SIG-M5 (cell line): Measurements from ENCODE around the gene SNX20.

Experiments used
- DNase-seq: peaks from one replicate; lab custom pipeline; 2025; lab: John Stamatoyannopoulos, UW

SNX20 gene

GRCh38 chr16:50634947-50635346 lies 46.2 kb downstream of the SNX20 start:
- DNase-seq, result no peak

DNA sequence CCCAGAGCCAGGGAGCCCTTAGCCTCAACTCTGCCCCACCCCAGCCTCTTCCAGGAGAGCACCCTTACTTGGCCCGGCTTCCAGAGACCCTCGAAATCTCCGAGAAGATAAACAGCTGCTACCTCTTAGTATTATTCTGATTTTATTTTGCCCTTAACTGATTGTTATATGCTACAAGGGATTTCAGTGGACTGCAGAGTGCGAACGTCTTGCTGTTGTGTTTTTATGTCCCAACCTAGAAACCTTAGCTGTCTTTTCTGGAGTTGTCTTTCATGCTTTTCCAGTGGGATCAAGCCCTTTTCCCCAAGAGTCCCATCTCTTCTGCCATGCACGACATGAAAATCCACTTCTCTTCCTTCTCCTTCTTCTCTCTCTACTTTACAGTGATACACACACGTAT lies 47.0 kb downstream of the SNX20 start:
- no peak for DNase-seq

DNA sequence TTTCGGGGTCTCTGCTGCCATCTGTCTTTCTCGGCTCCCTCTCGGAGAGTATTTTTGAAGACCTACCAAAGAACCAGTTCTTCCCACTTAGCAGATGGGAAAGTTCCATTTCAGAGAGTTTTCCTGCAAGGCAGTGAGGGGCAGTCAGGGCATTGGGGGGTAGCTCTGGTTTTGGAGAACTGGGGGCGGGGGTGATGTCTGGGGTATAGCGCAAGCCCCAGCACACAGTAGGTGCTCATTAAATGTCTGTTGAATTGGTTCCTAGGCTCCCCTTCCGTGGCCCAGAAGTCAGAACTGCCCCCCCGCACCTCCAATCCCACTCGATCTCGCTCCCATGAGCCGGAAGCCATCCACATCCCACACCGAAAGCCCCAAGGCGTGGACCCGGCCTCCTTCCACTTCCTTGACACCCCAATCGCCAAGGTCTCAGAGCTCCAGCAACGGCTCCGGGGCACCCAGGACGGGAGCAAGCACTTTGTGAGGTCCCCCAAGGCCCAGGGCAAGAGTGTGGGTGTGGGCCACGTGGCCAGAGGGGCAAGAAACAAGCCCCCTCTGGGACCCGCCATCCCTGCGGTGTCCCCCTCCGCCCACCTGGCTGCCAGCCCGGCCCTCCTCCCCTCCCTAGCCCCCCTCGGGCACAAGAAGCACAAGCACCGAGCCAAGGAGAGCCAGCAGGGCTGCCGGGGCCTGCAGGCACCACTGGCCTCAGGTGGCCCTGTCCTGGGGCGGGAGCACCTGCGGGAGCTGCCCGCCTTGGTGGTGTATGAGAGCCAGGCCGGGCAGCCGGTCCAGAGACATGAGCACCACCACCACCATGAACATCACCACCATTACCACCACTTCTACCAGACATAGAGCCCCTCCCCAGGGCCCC lies 47.9 kb downstream of the SNX20 start:
- no peak for DNase-seq

DNA sequence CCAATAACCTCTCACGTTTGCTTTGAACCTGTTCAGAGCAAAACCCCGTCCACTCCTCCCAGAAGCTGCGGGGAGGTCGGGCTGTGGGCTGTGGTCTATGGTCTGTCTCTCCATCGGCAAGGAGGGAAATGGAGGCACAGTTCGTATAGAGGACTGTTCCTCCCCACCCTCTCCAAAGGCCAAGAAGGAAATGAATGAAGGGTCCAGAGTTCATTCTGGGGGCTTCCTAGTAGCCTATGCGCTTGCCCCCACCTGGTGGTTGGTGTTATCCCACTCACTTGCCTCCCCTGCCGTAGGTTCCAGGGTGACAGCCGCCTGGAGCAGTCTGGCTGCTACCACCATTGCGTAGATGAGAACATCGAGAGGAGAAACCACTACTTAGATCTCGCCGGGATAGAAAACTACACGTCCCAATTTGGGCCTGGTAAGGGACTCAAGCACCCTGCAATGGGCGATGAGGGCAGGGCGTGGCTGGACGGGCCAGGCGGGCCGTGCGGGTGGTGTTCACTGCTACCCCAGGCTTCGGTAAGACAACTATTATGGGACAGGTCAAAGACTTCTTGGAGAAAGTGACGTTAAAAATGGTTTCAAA lies 49.0 kb downstream of the SNX20 start:
- DNase-seq, result no peak

GRCh38 chr16:50631249-50631984 lies 49.7 kb downstream of the SNX20 start:
- DNase-seq, result no peak

DNA sequence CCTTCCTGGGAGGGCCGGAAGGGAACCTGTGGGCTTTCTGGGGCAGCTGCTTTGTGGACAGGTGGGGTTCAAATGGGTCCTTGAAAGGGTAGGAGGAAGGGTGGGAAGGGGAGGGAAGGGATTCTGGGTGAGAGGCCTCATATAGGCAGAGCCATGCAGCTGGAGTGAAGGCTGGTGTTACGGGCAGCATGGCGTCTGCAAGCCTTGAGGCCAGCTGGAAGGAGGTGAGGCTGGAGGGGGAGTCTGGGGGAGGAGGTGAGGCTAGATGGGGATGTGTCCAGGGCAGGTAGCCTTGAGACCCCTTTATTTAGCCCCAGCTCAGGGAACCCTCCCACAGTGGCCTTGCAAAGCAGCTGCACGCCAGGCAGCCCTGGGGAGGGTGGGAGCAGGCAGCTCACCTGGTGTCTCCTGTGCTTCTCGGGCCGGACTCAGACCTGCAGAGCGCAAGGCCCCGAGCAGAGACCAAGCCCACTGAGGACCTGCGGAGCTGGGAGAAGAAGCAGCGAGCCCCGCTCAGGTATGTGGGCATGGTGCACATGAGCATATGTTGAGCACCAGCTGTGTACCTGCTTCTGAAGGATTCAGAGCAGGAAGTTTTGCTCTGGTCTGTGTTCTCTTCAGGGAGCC lies 50.6 kb downstream of the SNX20 start:
- no peak for DNase-seq

DNA sequence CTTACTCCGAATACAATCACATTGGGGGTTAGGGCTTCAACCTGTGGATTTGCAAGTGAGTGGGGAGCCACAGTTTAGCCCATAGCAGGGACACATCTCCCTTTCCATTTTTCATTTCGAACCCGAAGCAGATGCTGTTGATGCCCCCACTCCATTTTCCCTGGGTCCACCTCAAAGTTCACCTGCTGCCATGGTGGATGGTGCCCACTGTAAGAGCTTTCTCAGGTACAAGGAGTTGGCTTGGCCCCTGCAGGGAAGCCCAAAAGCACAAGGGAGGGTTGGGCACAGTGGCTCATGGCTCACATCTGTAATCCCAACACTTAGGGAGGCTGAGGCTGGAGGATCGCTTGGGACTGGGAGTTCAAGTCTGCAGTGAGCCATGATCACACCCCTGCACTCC lies 51.8 kb downstream of the SNX20 start:
- no peak for DNase-seq

GRCh38 chr16:50628156-50628802 lies 52.8 kb downstream of the SNX20 start:
- no peak for DNase-seq

DNA sequence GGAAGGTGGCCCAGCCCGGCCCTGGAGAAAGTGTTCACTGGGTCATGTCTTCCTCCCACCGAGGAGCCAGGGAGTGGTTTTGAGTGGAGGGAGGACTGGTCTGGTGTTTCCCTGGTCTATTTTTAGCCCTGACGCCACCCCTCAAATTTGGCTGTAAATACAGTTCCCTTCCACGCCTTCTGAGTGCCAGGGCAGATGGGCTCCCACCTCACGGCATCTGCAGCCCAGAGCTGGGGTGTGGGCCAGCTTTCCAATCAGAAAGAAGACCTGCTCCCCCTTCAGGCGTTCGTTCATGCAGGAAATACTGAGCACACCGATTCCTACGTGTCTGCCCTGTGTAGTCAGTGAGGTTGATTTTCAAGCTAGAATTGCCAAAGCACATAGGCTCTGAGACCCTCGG lies 53.7 kb downstream of the SNX20 start:
- DNase-seq, result no peak

DNA sequence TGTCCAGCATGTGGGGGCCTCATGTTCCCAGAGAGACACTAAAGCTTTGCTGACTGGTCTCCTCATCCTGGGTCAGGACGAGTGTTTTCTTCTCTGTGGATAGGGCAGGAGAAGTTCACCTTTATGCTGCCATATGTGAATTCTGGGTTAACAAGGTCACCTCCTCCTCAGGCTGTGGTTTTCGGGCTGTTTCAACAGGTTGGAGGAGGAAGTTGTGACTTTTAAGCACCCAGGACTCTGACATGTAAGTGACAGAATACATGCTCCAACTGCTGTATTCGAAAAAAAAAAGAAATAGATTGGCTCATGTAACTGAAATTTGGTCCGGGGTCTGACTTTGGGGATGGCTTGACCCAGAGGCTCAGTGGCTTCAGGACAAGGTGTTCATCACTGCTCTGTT lies 54.2 kb downstream of the SNX20 start:
- no peak for DNase-seq

DNA sequence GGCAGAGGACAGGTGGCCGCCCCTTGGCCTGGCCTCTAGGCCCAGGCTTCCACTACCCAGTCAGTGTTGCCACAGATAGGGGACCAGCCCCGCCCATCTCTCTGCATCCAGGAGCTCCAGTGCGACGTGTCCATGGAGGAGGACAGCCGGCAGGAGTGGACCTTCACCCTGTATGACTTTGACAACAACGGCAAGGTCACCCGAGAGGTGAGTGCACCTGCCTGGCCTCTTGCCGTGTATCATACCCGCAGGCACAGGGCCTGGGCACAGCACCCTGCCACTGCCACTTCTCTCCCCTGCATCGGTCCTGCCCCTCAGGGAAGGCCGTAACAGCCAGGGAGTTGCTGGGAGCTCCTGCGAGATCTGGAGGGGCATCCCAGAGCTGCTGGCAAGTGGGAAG lies 55.7 kb downstream of the SNX20 start:
- DNase-seq, result no peak

GRCh38 chr16:50624449-50624970 lies 56.6 kb downstream of the SNX20 start:
- no peak for DNase-seq

- no peak for DNase-seq
These were observed 58.3 kb downstream of the SNX20 start for GRCh38 chr16:50622643-50623369.

- DNase-seq, result no peak
These were observed 59.1 kb downstream of the SNX20 start for GRCh38 chr16:50622029-50622428.
